ENCODE results near the gene LPCAT3.
"Not testable (repeated sequence)": the region's sequence is repeated elsewhere in the genome, so short reads cannot be mapped to it uniquely, and the experiment has no call there.

The LPCAT3 gene

DNA sequence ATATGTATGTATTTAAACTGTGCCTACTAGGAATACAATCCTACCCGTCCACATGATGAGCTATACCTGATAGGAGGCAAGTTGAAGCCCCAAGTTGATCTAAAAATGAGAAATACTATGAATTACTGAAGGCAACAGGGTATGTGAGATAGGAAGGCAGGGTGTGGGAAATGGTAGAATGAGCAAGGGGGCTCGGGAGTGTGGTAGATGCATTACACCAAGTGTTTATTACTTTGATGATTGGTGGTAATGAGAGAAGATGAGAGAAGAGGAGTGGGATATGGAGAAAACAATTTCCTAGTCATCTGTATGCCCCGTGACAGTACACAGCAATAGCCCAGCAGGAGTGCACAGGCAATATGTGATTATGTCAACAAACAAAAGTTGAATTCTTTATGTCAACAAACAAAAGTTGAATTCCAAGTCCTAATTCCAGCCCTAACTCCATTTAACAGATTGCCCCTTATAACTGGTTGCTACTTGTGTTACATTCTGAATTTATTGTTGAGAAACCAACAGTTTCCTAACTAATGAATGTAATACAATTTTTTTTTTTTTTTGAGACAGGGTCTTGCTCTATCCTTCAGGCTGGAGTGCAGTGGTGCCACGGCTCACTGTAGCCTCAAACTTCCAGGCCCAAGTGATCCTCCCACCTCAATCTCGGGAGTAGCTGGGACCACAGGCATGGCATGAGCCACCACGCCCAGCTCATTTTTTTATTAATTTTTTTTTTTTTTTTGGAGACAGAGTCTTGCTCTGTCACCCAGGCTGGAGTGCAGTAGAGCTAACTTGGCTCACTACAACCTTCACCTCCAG, 2.5 kb downstream of the LPCAT3 start (continued):
- TF ChIP-seq, protein P1, sequence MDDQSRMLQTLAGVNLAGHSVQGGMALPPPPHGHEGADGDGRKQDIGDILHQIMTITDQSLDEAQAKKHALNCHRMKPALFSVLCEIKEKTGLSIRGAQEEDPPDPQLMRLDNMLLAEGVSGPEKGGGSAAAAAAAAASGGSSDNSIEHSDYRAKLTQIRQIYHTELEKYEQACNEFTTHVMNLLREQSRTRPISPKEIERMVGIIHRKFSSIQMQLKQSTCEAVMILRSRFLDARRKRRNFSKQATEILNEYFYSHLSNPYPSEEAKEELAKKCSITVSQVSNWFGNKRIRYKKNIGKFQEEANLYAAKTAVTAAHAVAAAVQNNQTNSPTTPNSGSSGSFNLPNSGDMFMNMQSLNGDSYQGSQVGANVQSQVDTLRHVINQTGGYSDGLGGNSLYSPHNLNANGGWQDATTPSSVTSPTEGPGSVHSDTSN (CRISPR knock-in tag; IDR thresholded peaks at IDR 0.05) = no peak
- TF ChIP-seq ZFHX2 (tag by site-specific recombination; conservative IDR thresholded peaks at IDR 0.05) (no peak), ZNF629 (tag by site-specific recombination; IDR thresholded peaks at IDR 0.05) (peak; percentile 63), ZBTB21 (tag by site-specific recombination; IDR thresholded peaks at IDR 0.05) (no peak), ZBTB26 (tag by site-specific recombination; optimal IDR thresholded peaks at IDR 0.05) (no peak), ZNF169 (tag by site-specific recombination; IDR thresholded peaks at IDR 0.05) (no peak), ZNF626 (tag by site-specific recombination; IDR thresholded peaks at IDR 0.05) (no peak), EGR2 (tag by site-specific recombination; IDR thresholded peaks at IDR 0.05; ENCODE audit: low read depth) (peak; percentile 3; the same call in 1 of the 2 replicates), ZNF580 (tag by site-specific recombination; IDR thresholded peaks at IDR 0.05) (no peak), ZNF571 (tag by site-specific recombination; IDR thresholded peaks at IDR 0.05) (no peak), ZNF747 (tag by site-specific recombination; IDR thresholded peaks at IDR 0.05) (no peak), GLIS2 (tag by site-specific recombination; IDR thresholded peaks at IDR 0.05) (no peak), OVOL3 (tag by site-specific recombination; IDR thresholded peaks at IDR 0.05) (peak; percentile 74; the same call in 1 of the 2 replicates), ZBTB48 (tag by site-specific recombination; IDR thresholded peaks at IDR 0.05) (peak; percentile 61)

DNA sequence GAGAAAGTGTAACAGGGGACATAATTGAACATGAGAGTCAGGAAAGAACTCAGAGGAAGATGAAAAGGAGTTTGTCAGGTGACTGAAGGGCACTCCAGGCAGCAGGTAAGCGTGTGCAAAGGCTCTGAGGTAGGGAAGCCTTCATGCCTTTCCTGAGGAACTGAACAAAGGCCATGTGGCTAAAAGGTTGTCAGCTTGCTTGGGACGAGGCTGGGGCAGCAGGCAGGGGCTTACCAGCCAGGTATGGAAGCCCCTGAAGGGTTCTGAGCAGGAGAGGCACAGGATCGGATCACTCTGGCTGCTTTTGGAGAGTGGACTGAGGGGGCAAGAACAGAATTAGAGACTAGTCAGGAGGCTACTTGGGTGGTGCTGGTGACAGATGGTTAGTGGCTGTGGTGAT, 5.2 kb downstream of the LPCAT3 start:
- POLR2A ChIA-PET = no interaction called here
- Histone ChIP-seq H3K36me3 (ENCODE audit: control insufficient read depth in 2 of 2, insufficient read depth in 1 of 2, low read length in 2 of 2) (peaks cover 9 to 11% of the 10 kb centered on the region in 2 experiments; a peak in 2 of 3 replicates), H3K4me1 (ENCODE audit: control insufficient read depth, insufficient read depth, low read length) (peaks cover 18% of the 10 kb centered on the region), H3K27ac (ENCODE audit: extremely low read depth, low read depth, low read length) (no peak overlapping the region), H3K4me3 (ENCODE audit: low read depth, low read length) (no peak overlapping the region), H3K9me3 (ENCODE audit: control insufficient read depth, insufficient read depth, low read depth, low read length) (no peaks in the 10 kb centered on the region)
- TF ChIP-seq ZNF623 (tag by site-specific recombination; IDR thresholded peaks at IDR 0.05) (peak; percentile 77), ZNF354C (tag by site-specific recombination; IDR thresholded peaks at IDR 0.05; ENCODE audit: borderline replicate concordance, low read depth) (no peak)
- CTCF ChIA-PET = interaction anchor here (0.7 to 0.8 kb wide), 2 partner anchors 9 to 29 kb away, joined by 3 read pairs; no protein-coding TSS in a partner anchor

DNA sequence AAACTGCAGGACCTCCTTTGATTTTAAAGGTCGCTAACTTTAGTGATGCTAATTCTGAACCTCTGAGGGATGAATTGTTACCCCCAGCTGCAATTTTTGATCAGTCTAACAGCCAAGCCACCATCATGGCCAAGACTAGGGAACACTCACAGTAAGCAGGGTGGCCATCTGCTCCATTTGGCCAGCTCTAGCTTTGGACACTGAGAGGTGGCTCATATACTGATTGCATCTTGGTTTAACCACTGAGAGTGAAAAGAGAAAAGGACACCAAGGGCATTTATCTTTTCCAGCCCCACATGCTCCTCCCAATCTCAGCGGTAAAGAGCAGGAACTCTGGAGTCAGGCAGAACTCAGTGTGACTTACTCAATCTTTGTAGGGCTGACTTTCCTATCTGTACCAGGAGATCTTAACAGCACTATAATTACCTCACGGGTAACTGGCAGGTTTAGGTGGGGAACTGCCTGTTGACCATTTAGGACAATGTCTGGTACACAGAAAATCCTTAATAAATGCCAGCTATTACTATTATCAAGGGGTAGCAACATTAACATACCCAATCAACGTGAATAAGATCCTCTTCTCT, 6.2 kb downstream of the LPCAT3 start:
- POLR2A ChIA-PET = no interaction called here
- no peak overlapping the region for H3K27ac ChIP-seq (ENCODE audit: extremely low read depth, low read depth, low read length)
- no peak for TF ChIP-seq ZNF768 (tag by site-specific recombination; IDR thresholded peaks at IDR 0.05)
- TF ChIP-seq SP7 (tag by site-specific recombination; IDR thresholded peaks at IDR 0.05) = 0 out of 2 replicates have a peak, but pooled peaks have one; percentile 32
- no peak overlapping the region for H3K4me3 ChIP-seq (ENCODE audit: low read depth, low read length)
- CTCF ChIA-PET = interaction anchor here (0.8 to 1.1 kb wide), 2 partner anchors 8 to 151 kb away, joined by 3 read pairs; no protein-coding TSS in a partner anchor
- H3K36me3 ChIP-seq (ENCODE audit: control insufficient read depth in 2 of 2, insufficient read depth in 1 of 2, low read length in 2 of 2) = peaks cover 11 to 12% of the 10 kb centered on the region in 2 experiments; a peak in 2 of 3 replicates
- no peaks in the 10 kb centered on the region for H3K9me3 ChIP-seq (ENCODE audit: control insufficient read depth, insufficient read depth, low read depth, low read length)
- peaks cover 17% of the 10 kb centered on the region for H3K4me1 ChIP-seq (ENCODE audit: control insufficient read depth, insufficient read depth, low read length)

GRCh38 chr12:7011398-7011797, 6.9 kb downstream of the LPCAT3 start:
- CTCF ChIA-PET, POLR2A ChIA-PET: not testable (repeated sequence)
- peaks cover 11 to 12% of the 10 kb centered on the region in 2 experiments; a peak in 2 of 3 replicates for H3K36me3 ChIP-seq (ENCODE audit: control insufficient read depth in 2 of 2, insufficient read depth in 1 of 2, low read length in 2 of 2)

More at GRCh38 chr12:7011398-7011797, 6.9 kb downstream of the LPCAT3 start:
- not testable (repeated sequence) for H3K27ac ChIP-seq (ENCODE audit: extremely low read depth, low read depth, low read length); H3K4me3 ChIP-seq (ENCODE audit: low read depth, low read length); H3K9me3 ChIP-seq (ENCODE audit: control insufficient read depth, insufficient read depth, low read depth, low read length)
- peaks cover 13% of the 10 kb centered on the region for H3K4me1 ChIP-seq (ENCODE audit: control insufficient read depth, insufficient read depth, low read length)

All from HEK293 (cell line).